Measurements from ENCODE around the gene GALNT10. TPM values are rescaled to one million over a fixed set of nuclear protein-coding genes. Genes with fewer than 3 reads are reported as not detected.

Gene GALNT10
- total RNA-seq, 4 donors from 2014 or later: 11.6 to 16.3 (median 14.8) TPM

DNA sequence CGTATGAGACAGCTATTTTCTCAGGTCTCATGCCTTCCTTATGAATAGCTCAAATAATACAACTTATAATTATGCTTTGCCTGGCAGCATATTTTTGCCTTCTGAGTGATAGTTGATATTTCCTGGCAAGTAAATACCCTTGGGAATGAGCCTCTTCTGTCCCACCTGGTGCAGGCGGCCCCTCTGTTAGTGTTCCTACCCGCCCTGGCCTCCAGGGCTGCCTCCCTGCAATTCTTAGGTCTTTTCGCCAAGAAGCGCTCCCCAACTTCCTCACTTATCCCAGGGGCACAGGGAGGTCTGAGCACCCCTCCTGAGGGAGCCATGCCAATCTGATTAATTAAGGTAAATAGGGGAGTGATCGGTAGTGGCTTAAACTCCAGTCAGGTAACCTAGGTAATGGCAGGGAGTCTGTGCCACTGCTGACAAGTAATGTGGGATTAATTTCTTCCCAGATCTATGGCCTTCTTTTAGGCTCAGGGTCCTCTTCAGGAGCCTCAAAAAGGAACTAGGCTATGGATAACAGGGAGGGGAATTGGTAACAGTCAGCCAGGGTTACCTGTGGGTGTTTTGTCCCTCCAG lies 81.5 kb downstream of the GALNT10 start:
- H3K9me3 ChIP-seq: no peaks in the 10 kb centered on the region
- no peak for TF ChIP-seq EP300 (IDR thresholded peaks at IDR 0.05)
- TF ChIP-seq POLR2A (IDR thresholded peaks at IDR 0.05): no peak
- no peak for TF ChIP-seq POLR2AphosphoS5 (IDR thresholded peaks at IDR 0.05)
- TF ChIP-seq, protein P1, sequence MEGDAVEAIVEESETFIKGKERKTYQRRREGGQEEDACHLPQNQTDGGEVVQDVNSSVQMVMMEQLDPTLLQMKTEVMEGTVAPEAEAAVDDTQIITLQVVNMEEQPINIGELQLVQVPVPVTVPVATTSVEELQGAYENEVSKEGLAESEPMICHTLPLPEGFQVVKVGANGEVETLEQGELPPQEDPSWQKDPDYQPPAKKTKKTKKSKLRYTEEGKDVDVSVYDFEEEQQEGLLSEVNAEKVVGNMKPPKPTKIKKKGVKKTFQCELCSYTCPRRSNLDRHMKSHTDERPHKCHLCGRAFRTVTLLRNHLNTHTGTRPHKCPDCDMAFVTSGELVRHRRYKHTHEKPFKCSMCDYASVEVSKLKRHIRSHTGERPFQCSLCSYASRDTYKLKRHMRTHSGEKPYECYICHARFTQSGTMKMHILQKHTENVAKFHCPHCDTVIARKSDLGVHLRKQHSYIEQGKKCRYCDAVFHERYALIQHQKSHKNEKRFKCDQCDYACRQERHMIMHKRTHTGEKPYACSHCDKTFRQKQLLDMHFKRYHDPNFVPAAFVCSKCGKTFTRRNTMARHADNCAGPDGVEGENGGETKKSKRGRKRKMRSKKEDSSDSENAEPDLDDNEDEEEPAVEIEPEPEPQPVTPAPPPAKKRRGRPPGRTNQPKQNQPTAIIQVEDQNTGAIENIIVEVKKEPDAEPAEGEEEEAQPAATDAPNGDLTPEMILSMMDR (IDR thresholded peaks at IDR 0.05): no peak
- peaks cover 39% of the 10 kb centered on the region for H3K4me1 ChIP-seq
- 63% methylated on average over 6 of the region's 6 CpGs for WGBS
- H3K27me3 ChIP-seq: no peaks in the 10 kb centered on the region
- no peak overlapping the region for H3K4me3 ChIP-seq
- H3K27ac ChIP-seq: no peak overlapping the region
- H3K36me3 ChIP-seq: no peaks in the 10 kb centered on the region
- no peak for DNase-seq (ENCODE audit: low spot score in 2 of 2)

DNA sequence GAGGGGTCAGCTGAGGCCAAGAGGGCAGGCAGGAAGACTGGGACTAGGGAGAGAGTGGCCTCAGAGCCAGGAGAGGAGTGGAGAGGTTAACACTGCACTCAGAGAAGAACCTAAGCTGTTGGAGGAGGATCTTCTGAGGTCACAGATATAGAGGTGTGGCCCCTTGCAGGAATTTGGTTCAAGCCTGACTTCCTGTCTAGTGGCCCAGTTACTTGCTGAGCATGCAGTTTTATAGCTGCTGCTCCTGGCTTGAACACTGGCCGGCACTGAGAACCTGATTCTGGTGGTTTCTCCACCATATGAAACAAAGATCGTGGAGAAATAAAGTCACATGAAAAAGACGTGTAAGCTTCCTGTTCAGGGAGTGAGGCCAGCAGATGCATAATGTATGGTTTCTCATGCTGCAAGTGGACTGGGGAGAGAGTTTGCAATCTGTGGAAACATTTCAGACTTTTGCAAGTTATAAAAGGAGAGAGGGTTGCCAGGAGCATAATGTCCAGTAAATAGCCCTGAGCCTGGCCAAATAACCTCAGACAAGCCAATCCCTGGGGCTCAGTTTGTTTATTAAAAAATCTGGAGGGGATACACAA lies 82.6 kb downstream of the GALNT10 start:
- Histone ChIP-seq H3K36me3 (no peaks in the 10 kb centered on the region), H3K9me3 (no peaks in the 10 kb centered on the region), H3K4me3 (no peak overlapping the region), H3K4me1 (peaks cover 41% of the 10 kb centered on the region), H3K27me3 (no peaks in the 10 kb centered on the region), H3K27ac (peak overlapping the region; percentile 25)
- TF ChIP-seq POLR2AphosphoS5 (IDR thresholded peaks at IDR 0.05) (no peak), EP300 (IDR thresholded peaks at IDR 0.05) (no peak), POLR2A (IDR thresholded peaks at IDR 0.05) (no peak)
- TF ChIP-seq, protein P1 (IDR thresholded peaks at IDR 0.05): no peak
- WGBS: 12% methylated on average over 3 of the region's 3 CpGs
- DNase-seq (ENCODE audit: low spot score in 2 of 2): no peak

DNA sequence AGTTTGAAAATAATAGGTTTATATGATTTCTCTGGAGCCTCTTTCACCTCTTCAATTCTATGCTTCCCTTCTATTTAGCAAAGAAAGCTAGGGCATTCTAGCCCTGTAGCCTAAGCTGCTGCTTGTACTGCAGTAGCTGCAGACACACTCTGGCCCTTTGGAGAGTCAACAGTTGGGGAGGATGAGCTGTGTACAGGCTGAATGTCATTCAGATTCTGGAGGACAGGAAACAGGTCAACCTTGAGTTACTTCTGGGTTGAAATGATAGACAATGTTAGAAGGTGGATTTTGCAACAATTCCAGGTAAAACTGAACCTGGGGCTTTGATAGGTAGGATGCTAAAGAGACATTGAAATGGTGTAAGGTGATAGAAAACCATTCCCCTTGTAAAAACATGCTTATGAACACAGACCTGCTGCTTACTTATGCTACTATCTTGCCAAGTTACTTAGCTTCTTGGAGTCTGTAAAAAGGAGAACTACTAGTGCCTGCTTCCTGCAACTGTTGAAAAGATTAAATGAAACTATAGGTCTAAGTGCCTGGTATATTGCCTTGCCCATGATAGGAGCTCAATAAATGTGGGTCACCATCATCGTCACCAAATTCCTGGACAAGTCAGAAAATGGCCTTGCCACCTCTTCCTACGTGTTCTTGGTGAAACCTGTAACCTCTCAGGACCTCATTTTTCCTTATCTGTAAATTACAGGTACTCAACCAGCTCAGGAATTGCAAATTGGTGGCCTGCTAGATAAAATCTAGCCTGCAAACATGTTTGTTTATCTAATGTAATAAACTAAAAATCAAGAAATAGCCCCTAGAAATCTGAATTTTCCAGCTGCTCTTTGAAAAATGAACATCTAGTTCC lies 83.7 kb downstream of the GALNT10 start:
- Histone ChIP-seq H3K27ac (no peak overlapping the region), H3K36me3 (no peaks in the 10 kb centered on the region), H3K4me3 (no peak overlapping the region), H3K27me3 (no peaks in the 10 kb centered on the region), H3K4me1 (peaks cover 41% of the 10 kb centered on the region), H3K9me3 (no peaks in the 10 kb centered on the region)
- no peak for DNase-seq (ENCODE audit: low spot score in 2 of 2)
- TF ChIP-seq, protein P1 (IDR thresholded peaks at IDR 0.05): no peak
- WGBS: 90% methylated on average over 2 of the region's 2 CpGs

DNA sequence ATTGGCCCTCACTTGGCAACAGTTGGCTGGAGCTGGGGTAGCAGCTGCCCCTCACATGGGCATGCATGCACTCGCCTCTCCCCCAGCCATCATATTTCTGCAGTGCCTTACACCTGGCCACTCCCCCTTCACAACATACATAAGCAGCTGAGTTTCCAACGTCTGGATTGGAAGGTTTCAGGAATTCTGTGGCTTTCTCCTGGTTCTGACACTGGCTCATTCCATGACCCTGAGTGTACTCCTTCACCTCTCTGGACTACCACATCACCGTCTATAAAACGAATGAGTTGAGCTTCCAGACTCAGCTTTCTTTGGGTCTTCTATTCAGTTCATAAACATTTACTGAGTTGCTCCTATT lies 84.3 kb downstream of the GALNT10 start:
- Histone ChIP-seq H3K36me3 (no peaks in the 10 kb centered on the region), H3K9me3 (no peaks in the 10 kb centered on the region), H3K27me3 (no peaks in the 10 kb centered on the region), H3K4me1 (peaks cover 41% of the 10 kb centered on the region), H3K4me3 (no peak overlapping the region), H3K27ac (no peak overlapping the region)
- no peak for TF ChIP-seq POLR2AphosphoS5 (IDR thresholded peaks at IDR 0.05)
- no peak for TF ChIP-seq POLR2A (IDR thresholded peaks at IDR 0.05)
- no peak for TF ChIP-seq EP300 (IDR thresholded peaks at IDR 0.05)
- TF ChIP-seq, protein P1 (IDR thresholded peaks at IDR 0.05): no peak
- DNase-seq (ENCODE audit: low spot score in 2 of 2): no peak
- WGBS: 59% methylated on average over 4 of the region's 4 CpGs

DNA sequence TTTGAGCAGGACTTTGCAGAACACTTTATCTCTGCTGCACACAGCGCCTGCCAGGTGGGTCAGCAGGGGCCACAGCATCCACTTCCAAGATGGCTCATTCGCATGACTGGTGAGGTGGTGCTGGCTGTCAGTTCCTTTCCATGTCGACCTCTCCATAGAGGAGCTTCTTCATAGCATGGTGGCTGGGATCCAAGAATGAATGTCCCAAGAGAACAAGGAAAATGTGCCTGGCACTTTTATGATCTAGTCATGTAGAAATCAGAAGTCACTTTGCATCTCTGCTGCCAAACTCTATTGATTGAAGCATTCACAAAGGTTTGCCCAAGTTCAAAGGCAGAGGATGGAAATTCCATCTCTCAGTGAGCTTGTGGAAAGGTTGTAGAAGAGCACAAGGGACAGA lies 85.0 kb downstream of the GALNT10 start:
- H3K9me3 ChIP-seq: no peaks in the 10 kb centered on the region
- H3K4me3 ChIP-seq: no peak overlapping the region
- no peak for DNase-seq (ENCODE audit: low spot score in 2 of 2)
- peaks cover 41% of the 10 kb centered on the region for H3K4me1 ChIP-seq
- no peaks in the 10 kb centered on the region for H3K27me3 ChIP-seq
- WGBS: 80% methylated on average over 3 of the region's 3 CpGs
- TF ChIP-seq POLR2A (IDR thresholded peaks at IDR 0.05) (no peak), POLR2AphosphoS5 (IDR thresholded peaks at IDR 0.05) (no peak), EP300 (IDR thresholded peaks at IDR 0.05) (no peak)
- TF ChIP-seq, protein P1 (IDR thresholded peaks at IDR 0.05): no peak
- H3K27ac ChIP-seq: peak overlapping the region; percentile 19
- H3K36me3 ChIP-seq: no peaks in the 10 kb centered on the region

Measured in suprapubic skin (tissue), 4 donors.